ENCODE measurements around the gene L1TD1. TPM values are rescaled to one million over a fixed set of nuclear protein-coding genes. Genes with fewer than 3 reads are reported as not detected.
"Not testable (repeated sequence)": the region's sequence is repeated elsewhere in the genome, so short reads cannot be mapped to it uniquely, and the experiment has no call there.

L1TD1 gene
- polyA plus RNA-seq, 1 experiment: not detected

DNA sequence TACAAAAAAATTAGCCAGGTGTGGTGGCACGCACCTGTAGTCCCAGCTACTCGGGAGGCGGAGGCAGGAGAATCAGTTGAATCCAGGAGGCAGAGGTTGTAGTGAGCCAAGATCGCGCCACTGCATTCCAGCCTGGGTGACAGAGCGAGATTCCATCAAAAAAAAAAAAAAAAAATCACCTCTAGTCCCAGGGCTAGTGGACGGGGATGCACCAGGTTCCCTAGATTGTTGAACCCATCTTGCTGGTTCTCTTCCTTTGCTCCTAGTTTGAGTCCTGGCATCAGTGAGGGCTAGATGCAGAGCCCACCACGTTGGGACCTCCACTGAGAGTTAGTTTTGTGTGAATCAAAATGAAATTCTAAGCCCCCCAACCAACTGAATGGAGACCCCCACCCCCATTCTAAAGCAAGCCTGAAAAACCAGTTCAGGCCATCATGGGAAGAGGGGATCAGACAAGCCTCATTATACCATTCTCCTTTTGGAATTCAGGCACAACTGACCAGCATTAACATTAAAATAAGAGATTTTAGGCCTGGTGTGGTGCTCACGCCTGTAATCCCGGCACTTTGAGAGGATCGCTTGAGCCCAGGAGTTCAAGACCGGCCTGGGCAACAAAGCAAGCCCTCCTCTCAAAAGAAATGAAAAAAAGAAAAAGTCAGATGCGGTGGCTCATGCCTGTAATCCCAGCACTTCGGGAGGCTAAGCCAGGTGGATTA lies 17.9 kb upstream of the L1TD1 start:
- no peak for DNase-seq (ENCODE audit: low read depth)
- no peaks in the 10 kb centered on the region for H3K27me3 ChIP-seq (ENCODE audit: control insufficient read depth, insufficient read depth, low read length)
- ChIA-PET CTCF (interaction anchor here (0.7 to 5.3 kb wide), 13 partner anchors 8 to 243 kb away, joined by 3 to 191 read pairs (median 4); no protein-coding TSS in a partner anchor), POLR2A (no interaction called here)
- TF ChIP-seq, protein P1, sequence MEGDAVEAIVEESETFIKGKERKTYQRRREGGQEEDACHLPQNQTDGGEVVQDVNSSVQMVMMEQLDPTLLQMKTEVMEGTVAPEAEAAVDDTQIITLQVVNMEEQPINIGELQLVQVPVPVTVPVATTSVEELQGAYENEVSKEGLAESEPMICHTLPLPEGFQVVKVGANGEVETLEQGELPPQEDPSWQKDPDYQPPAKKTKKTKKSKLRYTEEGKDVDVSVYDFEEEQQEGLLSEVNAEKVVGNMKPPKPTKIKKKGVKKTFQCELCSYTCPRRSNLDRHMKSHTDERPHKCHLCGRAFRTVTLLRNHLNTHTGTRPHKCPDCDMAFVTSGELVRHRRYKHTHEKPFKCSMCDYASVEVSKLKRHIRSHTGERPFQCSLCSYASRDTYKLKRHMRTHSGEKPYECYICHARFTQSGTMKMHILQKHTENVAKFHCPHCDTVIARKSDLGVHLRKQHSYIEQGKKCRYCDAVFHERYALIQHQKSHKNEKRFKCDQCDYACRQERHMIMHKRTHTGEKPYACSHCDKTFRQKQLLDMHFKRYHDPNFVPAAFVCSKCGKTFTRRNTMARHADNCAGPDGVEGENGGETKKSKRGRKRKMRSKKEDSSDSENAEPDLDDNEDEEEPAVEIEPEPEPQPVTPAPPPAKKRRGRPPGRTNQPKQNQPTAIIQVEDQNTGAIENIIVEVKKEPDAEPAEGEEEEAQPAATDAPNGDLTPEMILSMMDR (IDR thresholded peaks at IDR 0.05; ENCODE audit: insufficient read depth, low read depth, low read length): no peak
- H3K4me3 ChIP-seq (ENCODE audit: low read depth, low read length): no peak overlapping the region
- no peaks in the 10 kb centered on the region for H3K36me3 ChIP-seq (ENCODE audit: control insufficient read depth, insufficient read depth, low read length)

- Histone ChIP-seq H3K27me3 (ENCODE audit: control insufficient read depth, insufficient read depth, low read length) (no peaks in the 10 kb centered on the region), H3K4me3 (ENCODE audit: low read depth, low read length) (no peak overlapping the region), H3K36me3 (ENCODE audit: control insufficient read depth, insufficient read depth, low read length) (no peaks in the 10 kb centered on the region)
- ChIA-PET CTCF (no interaction called here), POLR2A (no interaction called here)
- no peak for DNase-seq (ENCODE audit: low read depth)
- TF ChIP-seq, protein P1 (IDR thresholded peaks at IDR 0.05; ENCODE audit: insufficient read depth, low read depth, low read length): no peak
Measured at GRCh38 chr1:62177621-62178020, 17.0 kb upstream of the L1TD1 start.

GRCh38 chr1:62178372-62178771 lies 16.3 kb upstream of the L1TD1 start:
- no peaks in the 10 kb centered on the region for H3K36me3 ChIP-seq (ENCODE audit: control insufficient read depth, insufficient read depth, low read length)
- H3K4me3 ChIP-seq (ENCODE audit: low read depth, low read length): no peak overlapping the region
- TF ChIP-seq, protein P1 (IDR thresholded peaks at IDR 0.05; ENCODE audit: insufficient read depth, low read depth, low read length): no peak
- no peak for DNase-seq (ENCODE audit: low read depth)
- ChIA-PET CTCF (interaction anchor here (3.3 kb wide), 1 partner anchor 228 kb away, joined by 15 read pairs; no protein-coding TSS in a partner anchor), POLR2A (no interaction called here)
- no peaks in the 10 kb centered on the region for H3K27me3 ChIP-seq (ENCODE audit: control insufficient read depth, insufficient read depth, low read length)

DNA sequence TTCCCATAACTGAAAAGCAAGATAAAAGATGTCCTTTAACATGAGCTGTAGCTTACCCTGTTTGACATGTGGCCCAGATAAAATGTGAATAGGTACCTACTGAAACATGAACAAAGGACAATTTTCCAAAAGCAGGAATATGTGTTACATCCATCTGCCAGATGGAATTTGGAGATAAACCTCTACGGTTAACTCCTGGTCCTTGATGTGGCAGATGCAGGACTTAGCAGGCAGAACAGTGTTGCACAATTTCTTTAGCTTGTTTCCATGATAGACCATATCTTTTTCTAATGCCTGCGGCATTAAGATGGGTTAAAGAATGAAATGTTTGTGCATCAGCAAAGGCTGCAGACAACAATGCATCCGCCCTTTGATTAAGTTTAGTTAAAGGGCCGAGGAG lies 14.6 kb upstream of the L1TD1 start:
- H3K36me3 ChIP-seq (ENCODE audit: control insufficient read depth, insufficient read depth, low read length); H3K27me3 ChIP-seq (ENCODE audit: control insufficient read depth, insufficient read depth, low read length); POLR2A ChIA-PET; DNase-seq (ENCODE audit: low read depth); H3K4me3 ChIP-seq (ENCODE audit: low read depth, low read length): not testable (repeated sequence)
- CTCF ChIA-PET: interaction anchor here (1.0 to 3.3 kb wide), 2 partner anchors 11 to 227 kb away, joined by 4 to 15 read pairs; no protein-coding TSS in a partner anchor

DNA sequence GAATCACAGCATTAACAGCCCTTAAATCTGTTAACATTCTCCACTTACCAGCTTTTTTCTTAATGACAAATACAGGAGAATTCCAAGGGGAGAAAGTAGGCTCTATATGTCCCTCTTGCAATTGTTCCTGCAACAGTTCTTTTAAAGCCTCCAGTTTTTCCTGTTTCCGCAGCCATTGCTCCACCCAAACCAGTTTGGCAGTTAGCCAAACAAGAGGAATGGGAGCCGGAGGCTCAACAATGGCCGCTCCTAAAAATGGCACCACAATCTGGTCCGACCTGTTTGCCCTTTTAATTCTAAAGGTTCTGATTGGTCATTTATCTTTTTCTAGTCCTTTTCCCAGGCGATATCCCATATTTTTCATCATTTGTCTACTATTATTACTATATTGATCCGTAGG lies 14.0 kb upstream of the L1TD1 start:
- Histone ChIP-seq H3K4me3 (ENCODE audit: low read depth, low read length) (no peak overlapping the region), H3K36me3 (ENCODE audit: control insufficient read depth, insufficient read depth, low read length) (no peaks in the 10 kb centered on the region), H3K27me3 (ENCODE audit: control insufficient read depth, insufficient read depth, low read length) (no peaks in the 10 kb centered on the region)
- ChIA-PET POLR2A (no interaction called here), CTCF (interaction anchor here (3.3 kb wide), 1 partner anchor 226 kb away, joined by 15 read pairs; no protein-coding TSS in a partner anchor)
- DNase-seq (ENCODE audit: low read depth): no peak
- TF ChIP-seq, protein P1 (IDR thresholded peaks at IDR 0.05; ENCODE audit: insufficient read depth, low read depth, low read length): no peak
